NCI-H128 (cell line): ENCODE results near the gene TMEM213.
"Not testable (repeated sequence)": the region's sequence is repeated elsewhere in the genome, so short reads cannot be mapped to it uniquely, and the experiment has no call there.

Experiments used
- DNase-seq: peaks from one replicate; lab custom pipeline; 2025; ENCODE audit not compliant: unreplicated experiment; lab: John Stamatoyannopoulos, UW

The TMEM213 gene

GRCh38 chr7:138796038-138796615, 1.7 kb upstream of the TMEM213 start:
- DNase-seq, result no peak

GRCh38 chr7:138797046-138797445, 748 bp upstream of the TMEM213 start:
- not testable (repeated sequence) for DNase-seq

GRCh38 chr7:138798836-138799235, 1.0 kb downstream of the TMEM213 start:
- no peak for DNase-seq

- DNase-seq, result no peak
Measured at GRCh38 chr7:138799336-138800000, 1.7 kb downstream of the TMEM213 start.

GRCh38 chr7:138801256-138801655, 3.5 kb downstream of the TMEM213 start:
- no peak for DNase-seq

- DNase-seq, result no peak
Measured at GRCh38 chr7:138802706-138803105, 4.9 kb downstream of the TMEM213 start.

- no peak for DNase-seq
Measured at GRCh38 chr7:138804618-138805017, 6.8 kb downstream of the TMEM213 start.

GRCh38 chr7:138809346-138809745, 11.6 kb downstream of the TMEM213 start:
- no peak for DNase-seq

GRCh38 chr7:138811327-138811726, 13.5 kb downstream of the TMEM213 start:
- DNase-seq, result not testable (repeated sequence)

GRCh38 chr7:138813945-138814344, 16.2 kb downstream of the TMEM213 start:
- DNase-seq, result no peak

- no peak for DNase-seq
Measured at GRCh38 chr7:138814816-138815332, 17.1 kb downstream of the TMEM213 start.

- no peak for DNase-seq
Measured at GRCh38 chr7:138816650-138817049, 18.9 kb downstream of the TMEM213 start.

GRCh38 chr7:138819625-138820024, 21.8 kb downstream of the TMEM213 start:
- DNase-seq, result no peak

GRCh38 chr7:138821912-138822311, 24.1 kb downstream of the TMEM213 start:
- DNase-seq, result no peak

GRCh38 chr7:138822867-138823535, 25.2 kb downstream of the TMEM213 start:
- no peak for DNase-seq

GRCh38 chr7:138825049-138825721, 27.4 kb downstream of the TMEM213 start:
- DNase-seq, result no peak

- DNase-seq, result no peak
Measured at GRCh38 chr7:138828302-138828701, 30.5 kb downstream of the TMEM213 start.

GRCh38 chr7:138829335-138829734, 31.5 kb downstream of the TMEM213 start:
- no peak for DNase-seq

GRCh38 chr7:138832966-138833365, 35.2 kb downstream of the TMEM213 start:
- no peak for DNase-seq

- DNase-seq, result no peak
Measured at GRCh38 chr7:138833596-138833995, 35.8 kb downstream of the TMEM213 start.

- no peak for DNase-seq
Measured at GRCh38 chr7:138834583-138834982, 36.8 kb downstream of the TMEM213 start.

- DNase-seq, result no peak
Measured at GRCh38 chr7:138835087-138835486, 37.3 kb downstream of the TMEM213 start.
